ENCODE data around the gene ELMO1. TPM values are rescaled to one million over a fixed set of nuclear protein-coding genes. Genes with fewer than 3 reads are reported as not detected.

The ELMO1 gene
- total and polyA plus RNA-seq, 2 experiments from 2014 or later = 6.5 to 24.9 TPM

- TF ChIP-seq, protein P1, sequence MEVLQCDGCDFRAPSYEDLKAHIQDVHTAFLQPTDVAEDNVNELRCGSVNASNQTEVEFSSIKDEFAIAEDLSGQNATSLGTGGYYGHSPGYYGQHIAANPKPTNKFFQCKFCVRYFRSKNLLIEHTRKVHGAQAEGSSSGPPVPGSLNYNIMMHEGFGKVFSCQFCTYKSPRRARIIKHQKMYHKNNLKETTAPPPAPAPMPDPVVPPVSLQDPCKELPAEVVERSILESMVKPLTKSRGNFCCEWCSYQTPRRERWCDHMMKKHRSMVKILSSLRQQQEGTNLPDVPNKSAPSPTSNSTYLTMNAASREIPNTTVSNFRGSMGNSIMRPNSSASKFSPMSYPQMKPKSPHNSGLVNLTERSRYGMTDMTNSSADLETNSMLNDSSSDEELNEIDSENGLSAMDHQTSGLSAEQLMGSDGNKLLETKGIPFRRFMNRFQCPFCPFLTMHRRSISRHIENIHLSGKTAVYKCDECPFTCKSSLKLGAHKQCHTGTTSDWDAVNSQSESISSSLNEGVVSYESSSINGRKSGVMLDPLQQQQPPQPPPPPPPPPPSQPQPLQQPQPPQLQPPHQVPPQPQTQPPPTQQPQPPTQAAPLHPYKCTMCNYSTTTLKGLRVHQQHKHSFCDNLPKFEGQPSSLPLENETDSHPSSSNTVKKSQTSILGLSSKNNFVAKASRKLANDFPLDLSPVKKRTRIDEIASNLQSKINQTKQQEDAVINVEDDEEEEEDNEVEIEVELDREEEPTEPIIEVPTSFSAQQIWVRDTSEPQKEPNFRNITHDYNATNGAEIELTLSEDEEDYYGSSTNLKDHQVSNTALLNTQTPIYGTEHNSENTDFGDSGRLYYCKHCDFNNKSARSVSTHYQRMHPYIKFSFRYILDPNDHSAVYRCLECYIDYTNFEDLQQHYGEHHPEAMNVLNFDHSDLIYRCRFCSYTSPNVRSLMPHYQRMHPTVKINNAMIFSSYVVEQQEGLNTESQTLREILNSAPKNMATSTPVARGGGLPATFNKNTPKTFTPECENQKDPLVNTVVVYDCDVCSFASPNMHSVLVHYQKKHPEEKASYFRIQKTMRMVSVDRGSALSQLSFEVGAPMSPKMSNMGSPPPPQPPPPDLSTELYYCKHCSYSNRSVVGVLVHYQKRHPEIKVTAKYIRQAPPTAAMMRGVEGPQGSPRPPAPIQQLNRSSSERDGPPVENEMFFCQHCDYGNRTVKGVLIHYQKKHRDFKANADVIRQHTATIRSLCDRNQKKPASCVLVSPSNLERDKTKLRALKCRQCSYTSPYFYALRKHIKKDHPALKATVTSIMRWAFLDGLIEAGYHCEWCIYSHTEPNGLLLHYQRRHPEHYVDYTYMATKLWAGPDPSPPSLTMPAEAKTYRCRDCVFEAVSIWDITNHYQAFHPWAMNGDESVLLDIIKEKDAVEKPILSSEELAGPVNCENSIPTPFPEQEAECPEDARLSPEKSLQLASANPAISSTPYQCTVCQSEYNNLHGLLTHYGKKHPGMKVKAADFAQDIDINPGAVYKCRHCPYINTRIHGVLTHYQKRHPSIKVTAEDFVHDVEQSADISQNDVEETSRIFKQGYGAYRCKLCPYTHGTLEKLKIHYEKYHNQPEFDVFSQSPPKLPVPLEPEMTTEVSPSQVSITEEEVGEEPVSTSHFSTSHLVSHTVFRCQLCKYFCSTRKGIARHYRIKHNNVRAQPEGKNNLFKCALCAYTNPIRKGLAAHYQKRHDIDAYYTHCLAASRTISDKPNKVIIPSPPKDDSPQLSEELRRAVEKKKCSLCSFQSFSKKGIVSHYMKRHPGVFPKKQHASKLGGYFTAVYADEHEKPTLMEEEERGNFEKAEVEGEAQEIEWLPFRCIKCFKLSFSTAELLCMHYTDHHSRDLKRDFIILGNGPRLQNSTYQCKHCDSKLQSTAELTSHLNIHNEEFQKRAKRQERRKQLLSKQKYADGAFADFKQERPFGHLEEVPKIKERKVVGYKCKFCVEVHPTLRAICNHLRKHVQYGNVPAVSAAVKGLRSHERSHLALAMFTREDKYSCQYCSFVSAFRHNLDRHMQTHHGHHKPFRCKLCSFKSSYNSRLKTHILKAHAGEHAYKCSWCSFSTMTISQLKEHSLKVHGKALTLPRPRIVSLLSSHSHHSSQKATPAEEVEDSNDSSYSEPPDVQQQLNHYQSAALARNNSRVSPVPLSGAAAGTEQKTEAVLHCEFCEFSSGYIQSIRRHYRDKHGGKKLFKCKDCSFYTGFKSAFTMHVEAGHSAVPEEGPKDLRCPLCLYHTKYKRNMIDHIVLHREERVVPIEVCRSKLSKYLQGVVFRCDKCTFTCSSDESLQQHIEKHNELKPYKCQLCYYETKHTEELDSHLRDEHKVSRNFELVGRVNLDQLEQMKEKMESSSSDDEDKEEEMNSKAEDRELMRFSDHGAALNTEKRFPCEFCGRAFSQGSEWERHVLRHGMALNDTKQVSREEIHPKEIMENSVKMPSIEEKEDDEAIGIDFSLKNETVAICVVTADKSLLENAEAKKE (CRISPR knock-in tag; IDR thresholded peaks at IDR 0.05) = no peak
These were observed 106.4 kb downstream of the ELMO1 start (continued) for GRCh38 chr7:37342176-37342687.

DNA sequence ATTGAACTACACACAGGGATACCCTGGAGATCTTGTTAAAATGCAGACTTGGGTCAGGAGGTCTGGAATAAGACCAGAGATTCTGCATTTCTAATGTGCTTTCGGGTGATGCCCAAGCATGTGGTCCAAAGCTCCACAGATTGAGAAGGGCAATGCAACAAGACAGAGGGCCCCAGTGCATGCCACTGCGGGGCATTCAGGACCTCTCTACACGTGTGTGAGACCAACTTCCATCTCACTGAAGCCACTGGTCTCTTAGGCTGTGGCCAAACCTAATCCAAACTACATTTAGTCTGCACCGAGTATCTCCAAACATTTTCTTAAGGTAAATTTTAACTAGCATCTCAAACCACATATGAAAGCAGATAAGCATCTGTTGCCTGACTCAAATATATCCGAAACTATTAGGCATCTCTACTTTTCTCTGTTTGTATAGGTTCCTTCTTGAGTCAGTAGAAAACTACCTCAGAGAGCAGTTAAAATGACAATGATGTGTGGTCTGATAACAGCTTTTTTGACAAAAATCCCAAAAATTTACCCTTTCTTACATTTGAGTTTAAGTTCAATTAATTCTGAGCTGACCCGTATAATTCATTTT is 107.5 kb downstream of the ELMO1 start:
- no peak overlapping the region for H3K27ac Mint-ChIP-seq
- TF ChIP-seq ZNF331 (CRISPR knock-in tag; IDR thresholded peaks at IDR 0.05; ENCODE audit: low read depth) (no peak), EZH2phosphoT487 (IDR thresholded peaks at IDR 0.05; ENCODE audit: unreplicated experiment) (no peak), NANOG (IDR thresholded peaks at IDR 0.05; ENCODE audit: borderline replicate concordance) (no peak), REST (IDR thresholded peaks at IDR 0.05; ENCODE audit: unreplicated experiment) (no peak)

More for the DNA sequence above, 107.5 kb downstream of the ELMO1 start:
- no peak overlapping the region for H3K4me3 Mint-ChIP-seq
- Histone ChIP-seq H3K4me2 (no peak overlapping the region), H3K27me3 (ENCODE audit: insufficient read depth) (no peaks in the 10 kb centered on the region), H3F3A (replicated peaks; ENCODE audit: low read depth) (no peaks in the 10 kb centered on the region), H4K20me1 (replicated peaks; ENCODE audit: insufficient read depth) (no peaks in the 10 kb centered on the region; the same call in 1 of the 2 replicates), H3K27ac (ENCODE audit: low read depth) (no peak overlapping the region), H3K9me2 (ENCODE audit: insufficient read depth) (no peaks in the 10 kb centered on the region), H3K79me2 (replicated peaks; ENCODE audit: insufficient read depth) (no peaks in the 10 kb centered on the region), H3K4me1 (ENCODE audit: insufficient read depth) (no peaks in the 10 kb centered on the region), H2AFZ (no peak overlapping the region), H3K4me3 (no peak overlapping the region), H3K36me3 (ENCODE audit: insufficient read depth) (no peaks in the 10 kb centered on the region)
- peaks cover 10% of the 10 kb centered on the region; the same call in 2 of the 3 replicates for H3K36me3 Mint-ChIP-seq (ENCODE audit: low read depth)
- peaks cover 15% of the 10 kb centered on the region for H3K4me1 Mint-ChIP-seq
- ATAC-seq (no peak), DNase-seq (ENCODE audit: low spot score) (no peak)
- H3K27me3 Mint-ChIP-seq (ENCODE audit: insufficient read depth, low read depth, poor library complexity) = peaks cover 3% of the 10 kb centered on the region
- H3K9me3 Mint-ChIP-seq = peaks cover 3% of the 10 kb centered on the region; the same call in 1 of the 3 replicates

Data from GM23338 (cell line).